ENCODE measurements around the gene AKAP6.
"Not testable (repeated sequence)": the region's sequence is repeated elsewhere in the genome, so short reads cannot be mapped to it uniquely, and the experiment has no call there.

AKAP6 gene

GRCh38 chr14:32368107-32368506, 39.0 kb downstream of the AKAP6 start:
- no peak for DNase-seq (ENCODE audit: low read depth)

- no peak for DNase-seq (ENCODE audit: low read depth)
These were observed 41.6 kb downstream of the AKAP6 start for GRCh38 chr14:32370714-32371113.

- no peak for DNase-seq (ENCODE audit: low read depth)
These were observed 43.1 kb downstream of the AKAP6 start for GRCh38 chr14:32372154-32372553.

GRCh38 chr14:32373174-32373573, 44.1 kb downstream of the AKAP6 start:
- DNase-seq (ENCODE audit: low read depth), result not testable (repeated sequence)

GRCh38 chr14:32374155-32374554, 45.1 kb downstream of the AKAP6 start:
- no peak for DNase-seq (ENCODE audit: low read depth)

- DNase-seq (ENCODE audit: low read depth), result no peak
These were observed 46.6 kb downstream of the AKAP6 start for GRCh38 chr14:32375663-32376062.

DNA sequence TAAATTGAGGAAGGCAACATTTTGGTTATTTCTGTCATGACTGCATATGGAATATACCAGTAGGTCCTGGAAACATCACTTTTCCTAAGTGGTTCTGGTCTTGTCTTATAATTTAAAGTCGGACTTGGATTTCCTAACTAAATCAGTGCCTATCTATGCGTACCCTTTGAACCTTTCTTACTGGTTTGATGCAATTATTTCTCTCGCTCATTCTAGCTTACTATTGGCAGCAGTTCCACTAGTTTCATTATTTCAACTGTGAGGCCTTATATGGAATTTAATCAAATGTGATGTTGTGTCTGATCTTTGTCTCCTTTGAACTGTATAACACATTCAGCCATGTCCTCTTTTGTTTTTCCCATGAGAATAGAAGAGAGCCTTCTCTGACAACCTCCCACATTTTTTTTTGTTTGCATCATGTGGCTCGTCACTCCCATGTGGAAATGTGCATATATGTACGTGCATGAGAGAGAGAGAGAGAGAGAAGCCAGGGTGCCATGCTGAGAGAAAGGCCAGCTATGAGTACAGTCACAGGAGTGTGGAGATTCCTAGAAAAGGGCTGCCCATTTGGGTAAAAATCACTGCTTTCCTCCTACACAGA, 48.0 kb downstream of the AKAP6 start:
- no peak for DNase-seq (ENCODE audit: low read depth)

GRCh38 chr14:32378284-32378683, 49.2 kb downstream of the AKAP6 start:
- no peak for DNase-seq (ENCODE audit: low read depth)

DNA sequence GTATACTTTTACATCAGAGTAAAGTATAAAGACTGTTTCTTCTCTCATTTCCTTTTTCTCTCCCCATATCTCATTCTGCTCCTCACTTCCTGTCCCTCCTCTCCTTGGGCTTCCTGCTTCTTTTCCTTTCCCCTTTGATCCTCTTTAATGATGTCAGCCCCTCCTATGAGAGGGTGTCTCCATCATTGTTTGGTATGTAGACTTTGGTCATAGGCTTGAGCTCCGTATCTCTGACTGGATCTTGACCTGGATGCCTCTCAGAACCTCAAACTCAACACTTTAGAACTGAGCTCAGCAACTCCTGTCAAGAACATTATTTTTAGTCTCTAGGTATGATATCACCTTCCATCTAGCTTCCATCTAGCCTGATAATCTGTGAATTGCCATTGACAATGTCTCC, 50.3 kb downstream of the AKAP6 start:
- no peak for DNase-seq (ENCODE audit: low read depth)

GRCh38 chr14:32381869-32382268, 52.8 kb downstream of the AKAP6 start:
- DNase-seq (ENCODE audit: low read depth), result no peak

DNA sequence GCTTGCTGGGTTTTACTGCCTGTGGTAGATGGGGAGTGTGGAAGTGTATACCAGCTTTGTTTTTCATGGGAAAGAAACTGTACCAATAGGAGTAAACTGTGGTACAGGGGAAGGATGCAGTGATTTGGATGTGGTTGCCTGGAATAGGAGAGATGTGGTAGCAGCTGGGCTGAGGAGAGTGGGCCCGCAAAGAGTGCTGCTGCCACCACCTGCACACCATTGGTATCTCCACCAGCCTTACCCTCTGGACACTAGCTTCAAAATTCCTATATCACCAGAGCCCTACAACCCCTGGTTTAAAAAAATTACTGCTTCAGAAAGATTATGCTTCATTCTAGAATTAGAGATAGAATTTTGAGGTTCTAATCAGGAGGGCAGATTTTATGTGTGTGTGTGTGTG, 53.6 kb downstream of the AKAP6 start:
- DNase-seq (ENCODE audit: low read depth), result no peak

DNA sequence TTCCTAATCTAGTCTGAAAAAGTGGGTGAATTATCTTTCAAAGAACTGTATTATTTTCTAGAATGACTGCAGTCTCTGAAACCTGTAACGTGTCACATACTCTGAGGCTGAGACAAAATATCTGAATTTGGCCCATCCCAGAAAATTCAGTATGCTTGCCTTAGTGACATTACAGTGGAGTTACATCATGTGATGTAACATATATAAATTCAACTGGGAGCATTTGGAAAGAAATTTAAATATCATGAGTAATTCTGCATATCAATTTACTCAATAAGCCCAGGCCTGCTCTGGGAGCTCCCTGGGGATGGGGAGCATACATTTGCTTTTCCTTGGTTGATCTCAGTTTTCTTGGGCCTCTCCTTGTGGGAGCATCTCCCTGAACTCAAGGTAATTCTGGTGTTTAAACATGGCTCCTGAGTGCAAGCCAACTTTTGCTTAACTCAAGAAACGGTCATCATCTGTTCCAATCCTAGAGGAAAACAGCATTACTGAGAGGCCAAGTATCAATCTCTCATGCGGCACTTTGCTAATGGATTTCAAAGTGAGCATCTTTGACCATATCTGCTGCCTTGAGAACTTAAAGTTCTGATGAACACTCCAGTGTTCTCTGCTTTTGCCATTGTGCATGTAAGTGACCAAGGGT, 54.4 kb downstream of the AKAP6 start:
- no peak for DNase-seq (ENCODE audit: low read depth)

GRCh38 chr14:32384464-32384863, 55.4 kb downstream of the AKAP6 start:
- DNase-seq (ENCODE audit: low read depth), result no peak

GRCh38 chr14:32387295-32387694, 58.2 kb downstream of the AKAP6 start:
- not testable (repeated sequence) for DNase-seq (ENCODE audit: low read depth)

GRCh38 chr14:32393119-32393518, 64.0 kb downstream of the AKAP6 start:
- no peak for DNase-seq (ENCODE audit: low read depth)

GRCh38 chr14:32394038-32394437, 64.9 kb downstream of the AKAP6 start:
- DNase-seq (ENCODE audit: low read depth), result no peak

DNA sequence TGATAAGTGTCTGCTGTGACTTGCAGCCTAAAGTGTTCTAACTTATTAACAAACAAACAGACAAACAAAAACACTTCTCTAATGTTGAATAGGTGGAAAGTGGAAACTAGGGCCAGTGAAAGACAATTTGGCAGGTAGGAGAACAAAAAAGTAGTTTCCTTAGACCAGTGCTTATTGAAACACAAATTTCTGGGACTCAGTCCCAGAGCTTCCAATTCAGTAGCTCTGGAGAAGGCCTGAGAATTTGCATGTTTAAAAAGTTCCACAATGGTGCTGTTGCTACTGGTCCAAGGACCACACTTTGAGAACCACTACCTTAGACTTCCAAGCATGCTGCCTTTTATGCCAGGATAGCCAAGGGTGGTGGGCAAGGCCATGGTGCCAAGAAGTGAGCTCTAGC, 67.8 kb downstream of the AKAP6 start:
- DNase-seq (ENCODE audit: low read depth), result no peak

DNA sequence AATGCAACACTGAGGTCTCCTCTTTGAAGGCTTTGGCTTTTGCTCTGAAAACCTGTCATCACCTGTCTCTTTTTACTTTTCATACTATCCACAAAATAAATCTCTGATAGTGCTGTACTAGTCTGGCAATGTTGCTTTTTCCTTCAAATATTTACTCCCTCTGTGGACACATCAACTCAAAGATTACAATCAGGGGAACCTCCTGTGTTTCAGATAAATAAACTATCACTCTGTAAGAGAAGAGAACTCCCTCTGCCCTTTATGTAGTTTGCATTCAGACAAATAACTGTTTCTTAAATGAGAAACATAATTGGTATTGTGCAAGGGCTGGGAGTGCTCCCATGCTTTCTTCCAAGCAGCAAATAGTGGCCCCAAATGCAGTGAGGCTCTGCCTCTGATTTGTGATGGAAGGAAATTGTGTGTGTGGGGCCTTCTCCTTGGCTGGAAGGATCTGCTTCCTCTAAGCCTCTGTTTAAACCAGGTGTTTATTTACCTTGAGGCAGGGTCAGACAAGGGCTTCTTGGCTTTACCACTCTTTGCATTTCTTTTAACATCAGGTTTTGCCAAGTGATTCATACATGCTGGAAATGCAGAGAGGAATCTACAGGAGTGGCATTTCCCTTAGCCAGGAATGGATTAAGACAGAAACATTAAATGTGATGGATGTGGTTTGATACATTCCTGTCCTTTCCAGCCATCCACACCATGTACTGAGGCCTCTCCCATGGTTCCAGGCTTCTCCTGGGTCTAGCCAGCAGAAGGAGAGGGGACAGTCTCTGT, 69.0 kb downstream of the AKAP6 start:
- DNase-seq (ENCODE audit: low read depth), result no peak

DNA sequence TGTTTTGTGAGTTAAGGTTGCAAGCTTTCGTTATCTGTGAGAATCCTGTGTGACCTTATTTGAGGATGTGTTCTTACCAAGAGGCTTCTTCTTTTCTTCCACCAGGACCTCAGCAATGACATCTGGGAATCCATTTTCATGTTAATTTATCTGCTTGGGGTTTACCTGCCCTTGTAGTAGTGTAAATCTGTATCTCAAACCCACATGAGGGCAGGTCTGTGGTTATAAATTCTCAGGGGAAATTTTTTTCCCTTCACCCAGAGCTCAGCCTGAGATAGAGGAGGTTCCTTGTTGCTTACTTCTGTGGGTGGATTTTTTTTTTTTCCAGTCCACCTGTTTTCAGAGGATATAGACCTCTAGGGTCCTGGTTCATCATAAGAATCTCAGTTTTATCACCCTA, 70.8 kb downstream of the AKAP6 start:
- no peak for DNase-seq (ENCODE audit: low read depth)

DNA sequence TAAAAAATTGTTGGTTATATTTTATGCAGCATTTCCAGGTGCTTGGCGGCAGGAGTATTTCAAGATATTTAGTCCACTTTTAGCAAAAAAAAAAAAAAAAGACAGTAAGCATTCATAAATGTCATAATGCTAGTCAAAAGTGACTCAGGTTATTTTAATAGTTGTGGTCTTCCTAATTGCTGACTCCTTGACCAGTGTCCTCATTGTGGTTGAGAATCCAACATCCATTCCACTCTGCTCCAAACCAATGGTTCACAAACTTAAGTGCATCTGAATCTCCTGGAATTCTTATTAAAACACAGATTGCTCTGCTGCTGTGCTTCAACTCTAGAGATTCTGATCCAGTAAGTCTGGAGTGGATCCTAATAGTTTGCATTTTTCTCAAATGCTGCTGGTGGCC, 71.4 kb downstream of the AKAP6 start:
- no peak for DNase-seq (ENCODE audit: low read depth)

GRCh38 chr14:32403021-32403420, 73.9 kb downstream of the AKAP6 start:
- DNase-seq (ENCODE audit: low read depth), result no peak

DNA sequence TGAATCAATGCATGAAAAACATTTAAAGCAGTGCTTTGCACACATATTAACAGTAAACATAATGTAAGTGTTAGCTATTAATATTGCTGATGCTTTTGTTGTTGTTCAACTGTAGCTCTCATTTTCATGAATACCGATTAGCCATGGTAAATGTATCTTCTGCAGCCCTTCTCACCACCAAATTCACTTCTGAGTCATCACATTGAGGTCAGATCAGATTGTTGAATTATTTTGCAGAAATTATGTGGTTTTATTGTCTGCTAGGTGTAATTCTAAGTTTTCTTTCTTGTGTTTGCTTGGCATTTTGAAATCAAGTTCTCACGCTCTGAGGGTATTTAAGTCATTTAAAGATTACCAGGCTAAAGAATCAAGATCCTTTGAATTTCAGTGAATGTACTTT, 74.6 kb downstream of the AKAP6 start:
- DNase-seq (ENCODE audit: low read depth), result no peak

DNA sequence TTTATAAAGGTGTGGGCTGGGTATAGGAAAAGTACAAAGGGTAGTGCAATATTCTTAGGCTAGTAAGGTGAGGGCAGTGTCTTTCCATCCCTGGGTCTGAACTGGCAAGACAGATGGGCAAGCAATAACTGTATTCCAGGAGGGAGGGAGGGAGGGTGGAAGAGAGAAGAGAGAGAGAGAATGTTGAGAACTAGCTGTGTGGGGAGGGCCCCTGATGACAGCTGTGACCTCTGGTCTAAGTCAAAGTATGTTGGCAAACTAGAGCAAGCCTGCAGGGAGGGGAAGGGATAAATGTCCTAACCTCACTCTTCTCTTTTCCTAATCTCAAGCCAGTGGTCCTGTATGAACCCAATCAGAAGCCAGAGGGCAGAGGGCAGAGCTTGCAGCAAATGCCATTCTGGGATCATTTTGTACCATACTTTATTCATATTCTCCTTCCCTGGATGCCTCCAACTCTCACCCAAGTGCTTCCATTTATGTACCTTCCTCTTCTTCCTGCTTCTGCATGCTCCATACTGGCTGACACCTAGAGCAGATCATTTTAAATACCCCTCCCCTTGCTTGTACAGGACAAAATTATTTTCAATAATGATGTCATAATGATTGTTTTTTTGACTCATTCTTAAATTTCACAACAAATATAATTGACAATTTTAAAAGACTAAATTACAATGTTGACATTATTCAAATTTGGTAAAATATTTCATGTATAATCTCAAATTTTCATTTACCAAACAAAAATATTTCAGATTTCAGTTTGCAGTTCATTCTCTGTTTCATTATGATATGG, 75.9 kb downstream of the AKAP6 start:
- no peak for DNase-seq (ENCODE audit: low read depth)

All from CMK (cell line).